GM12801 (cell line): Measurements from ENCODE around the gene CCDC57.

ENCODE experiments used
- CTCF ChIP-seq: IDR thresholded peaks from one replicate; pipeline ENCODE4 v1.5.1; 2011; ENCODE audit warnings: control low read depth; ENCODE audit not compliant: insufficient read length; ENCODE audit errors: extremely low read depth

Gene CCDC57

GRCh38 chr17:82247182-82247823, 34.7 kb upstream of the CCDC57 start:
- no peak for TF ChIP-seq CTCF

GRCh38 chr17:82246365-82247181, 33.9 kb upstream of the CCDC57 start:
- TF ChIP-seq CTCF = no peak

GRCh38 chr17:82246040-82246364, 33.4 kb upstream of the CCDC57 start:
- TF ChIP-seq CTCF = no peak

- no peak for TF ChIP-seq CTCF
Measured at GRCh38 chr17:82245134-82246039, 32.7 kb upstream of the CCDC57 start.

- no peak for TF ChIP-seq CTCF
Measured at GRCh38 chr17:82244413-82245133, 31.9 kb upstream of the CCDC57 start.

GRCh38 chr17:82243648-82244412, 31.2 kb upstream of the CCDC57 start:
- TF ChIP-seq CTCF = no peak
